CD4-positive, alpha-beta memory T cell (primary cell): ENCODE measurements around the gene SHISA9. TPM values are rescaled to one million over a fixed set of nuclear protein-coding genes. Genes with fewer than 3 reads are reported as not detected.

Experiments
- CTCF ChIA-PET: fragments of 350-600 bp; sonication (Branson Sonifier 250); formaldehyde crosslinking; loops from one replicate; lab custom pipeline; 2021; ENCODE audit warnings: inconsistent platforms; ENCODE audit not compliant: partially characterized antibody; lab: Charles Lee
- POLR2A ChIA-PET: fragments of 350-600 bp; sonication (Branson Sonifier 250); formaldehyde crosslinking; loops from one replicate; lab custom pipeline; 2021; ENCODE audit not compliant: partially characterized antibody; lab: Charles Lee
- DNase-seq, 5 donors: peaks; one replicate each; pipeline versions ENCODE4 v3.0.0 to v3.0.0-alpha.2; 2020 to 2022; ENCODE audit warnings: mixed read lengths in 1 of 5
- H3K27ac ChIP-seq: one replicate; pipeline ENCODE4 v1.7.0; 2013; ENCODE audit warnings: low read depth, low read length
- H3K27me3 ChIP-seq: 2 replicates; pipeline ENCODE4 v1.7.0; 2013; ENCODE audit warnings: mild to moderate bottlenecking, low read length, moderate library complexity; ENCODE audit not compliant: insufficient read depth
- H3K36me3 ChIP-seq: 2 replicates; pipeline ENCODE4 v1.7.0; 2013; ENCODE audit warnings: mild to moderate bottlenecking, low read length, moderate library complexity; ENCODE audit not compliant: insufficient read depth
- H3K4me1 ChIP-seq: 2 replicates; pipeline ENCODE4 v1.7.0; 2013; ENCODE audit warnings: mild to moderate bottlenecking, low read length, moderate library complexity; ENCODE audit not compliant: insufficient read depth
- H3K4me3 ChIP-seq, 2 donors: one replicate each; pipeline ENCODE4 v1.7.0; 2013; ENCODE audit warnings: low read length in 2 of 2, mild to moderate bottlenecking in 1 of 2
- H3K9me3 ChIP-seq, 2 donors: one replicate each; pipeline ENCODE4 v1.7.0; 2013; ENCODE audit warnings: low read length in 2 of 2, control low read depth in 1 of 2; ENCODE audit not compliant: control insufficient read depth in 1 of 2
- H3K27ac Mint-ChIP-seq, 7 donors: one replicate each; pipeline ENCODE4 v1.8.0; 2020 to 2021; ENCODE audit warnings: mixed read lengths in 7 of 7, mild to moderate bottlenecking in 6 of 7, inconsistent platforms in 3 of 7, moderate library complexity in 3 of 7
- H3K27me3 Mint-ChIP-seq, 2 donors: one replicate each; pipeline ENCODE4 v1.8.0; 2020 to 2021; ENCODE audit warnings: mixed read lengths in 2 of 2
- H3K36me3 Mint-ChIP-seq, 2 donors: one replicate each; pipeline ENCODE4 v1.8.0; 2020 to 2021; ENCODE audit warnings: mixed read lengths in 2 of 2, inconsistent platforms in 1 of 2, mild to moderate bottlenecking in 1 of 2
- H3K4me1 Mint-ChIP-seq, 4 donors: one replicate each; pipeline ENCODE4 v1.8.0; 2020 to 2021; ENCODE audit warnings: mixed read lengths in 4 of 4, mild to moderate bottlenecking in 1 of 4
- H3K4me3 Mint-ChIP-seq, 8 donors: one replicate each; pipeline ENCODE4 v1.8.0; 2020 to 2021; ENCODE audit warnings: mixed read lengths in 8 of 8, mild to moderate bottlenecking in 7 of 8, moderate library complexity in 6 of 8, inconsistent platforms in 3 of 8
- H3K9me3 Mint-ChIP-seq, 8 donors: one replicate each; pipeline ENCODE4 v1.8.0; 2020 to 2021; ENCODE audit warnings: mixed read lengths in 8 of 8, mild to moderate bottlenecking in 5 of 8, inconsistent platforms in 3 of 8, moderate library complexity in 1 of 8
- intact Hi-C: fragments of 100-400 bp; cut with micrococcal nuclease; formaldehyde crosslinking; loops from one replicate; pipeline ENCODE4 v1.15.1; 2023
- polyA plus RNA-seq, 2 donors: library from polyadenylated mRNA; unstranded; fragments of 300-500 nt; fragmentation: Illumina TruSeq; gene quantifications; one replicate each; pipeline ENCODE4 v1.2.3, GENCODE V29; 2021
- total RNA-seq, 2 experiments: library from RNA; stranded (reverse); gene quantifications; one replicate each; pipeline ENCODE4 v1.2.3, GENCODE V29; 2021

Gene SHISA9
- total and polyA plus RNA-seq, 4 experiments from 2014 or later, result not detected

DNA sequence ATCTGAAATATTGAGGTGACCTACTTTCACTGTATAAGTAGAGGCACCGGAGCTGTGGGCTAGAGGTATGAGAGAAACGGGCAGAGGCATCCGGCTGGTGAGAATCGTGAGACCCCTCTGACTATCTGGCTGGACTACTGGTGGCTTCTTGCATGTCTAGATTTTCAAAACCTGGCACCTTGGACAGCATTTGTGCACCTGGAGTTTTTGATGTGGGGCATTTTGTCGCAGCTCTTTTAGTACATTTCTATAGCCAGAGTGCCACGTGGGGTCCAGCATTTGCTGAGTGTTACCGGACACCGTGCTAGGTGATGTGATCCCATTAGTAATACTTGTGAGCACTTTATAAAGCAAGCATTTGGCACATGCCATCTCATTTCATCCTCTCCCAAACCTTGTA is 32.6 kb upstream of the SHISA9 start:
- Mint-ChIP-seq H3K4me3 (no peak overlapping the region), H3K36me3 (no peaks in the 10 kb centered on the region), H3K27ac (no peak overlapping the region), H3K4me1 (no peaks in the 10 kb centered on the region), H3K27me3 (peaks cover 2 to 11% of the 10 kb centered on the region in 2 donors), H3K9me3 (peaks cover 0 to 3% (median 0%) of the 10 kb centered on the region in 8 donors)
- ChIA-PET CTCF (no interaction called here), POLR2A (no interaction called here)
- no peaks in the 10 kb centered on the region for H3K27me3 ChIP-seq
- H3K9me3 ChIP-seq, result no peaks in the 10 kb centered on the region
- no peaks in the 10 kb centered on the region for H3K36me3 ChIP-seq
- no peak for DNase-seq
- H3K4me3 ChIP-seq, result no peak overlapping the region
- no peak overlapping the region for H3K27ac ChIP-seq
- no peaks in the 10 kb centered on the region for H3K4me1 ChIP-seq
- intact Hi-C loops, result no loop called here

DNA sequence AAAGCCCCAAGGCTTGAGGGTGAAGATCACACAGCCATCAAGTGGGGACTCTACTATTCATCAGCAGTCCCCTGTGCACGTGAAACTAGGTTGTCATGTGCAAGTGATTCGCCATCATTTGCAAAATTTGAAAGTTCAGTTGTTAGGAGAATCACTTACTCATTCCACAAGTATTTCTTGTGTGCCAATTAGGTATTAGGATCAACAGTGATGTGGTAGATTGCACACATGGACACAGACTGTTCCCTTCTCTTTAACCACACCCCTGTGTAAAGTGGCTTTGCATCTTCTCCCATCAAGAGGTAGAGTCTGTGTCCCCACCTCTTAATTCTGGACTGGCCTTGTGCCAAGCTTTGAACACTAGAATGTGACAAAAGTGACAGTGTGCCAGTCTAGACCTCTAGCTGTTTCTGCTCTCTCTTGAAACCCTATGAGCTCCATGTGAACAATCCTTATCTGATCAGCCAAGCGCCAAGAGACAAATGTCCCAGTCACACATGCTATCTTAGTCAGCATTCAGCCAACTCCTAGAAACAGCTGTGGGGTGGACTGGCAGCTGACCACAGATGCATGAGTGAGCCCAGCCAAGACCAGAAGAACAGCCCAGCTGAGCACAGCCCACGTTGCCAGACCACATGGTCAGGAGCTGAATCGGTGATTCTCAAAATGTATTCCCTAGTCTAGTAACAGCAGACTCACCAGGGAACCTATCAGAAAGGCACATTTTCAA is 31.5 kb upstream of the SHISA9 start:
- CTCF ChIA-PET, result no interaction called here
- Mint-ChIP-seq H3K36me3 (no peaks in the 10 kb centered on the region), H3K4me1 (no peaks in the 10 kb centered on the region), H3K27ac (no peak overlapping the region), H3K4me3 (no peak overlapping the region), H3K9me3 (peaks cover 0 to 3% (median 0%) of the 10 kb centered on the region in 8 donors), H3K27me3 (peaks cover 5 to 11% of the 10 kb centered on the region in 2 donors)
- intact Hi-C loops, result no loop called here
- H3K4me3 ChIP-seq, result no peak overlapping the region
- H3K9me3 ChIP-seq, result no peaks in the 10 kb centered on the region
- POLR2A ChIA-PET, result no interaction called here
- H3K27ac ChIP-seq, result no peak overlapping the region
- no peaks in the 10 kb centered on the region for H3K36me3 ChIP-seq
- H3K27me3 ChIP-seq, result no peaks in the 10 kb centered on the region
- no peak for DNase-seq
- no peaks in the 10 kb centered on the region for H3K4me1 ChIP-seq

GRCh38 chr16:12871784-12872183 is 29.6 kb upstream of the SHISA9 start:
- no peak overlapping the region for H3K4me3 Mint-ChIP-seq
- H3K27ac Mint-ChIP-seq, result no peak overlapping the region
- DNase-seq, result no peak
- H3K4me3 ChIP-seq, result no peak overlapping the region
- H3K27ac ChIP-seq, result no peak overlapping the region
- peaks cover 5 to 11% of the 10 kb centered on the region in 2 donors for H3K27me3 Mint-ChIP-seq
- no peaks in the 10 kb centered on the region for H3K36me3 Mint-ChIP-seq
- intact Hi-C loops, result no loop called here
- H3K36me3 ChIP-seq, result no peaks in the 10 kb centered on the region
- peaks cover 0 to 3% (median 0%) of the 10 kb centered on the region in 8 donors for H3K9me3 Mint-ChIP-seq
- no peaks in the 10 kb centered on the region for H3K4me1 ChIP-seq
- ChIA-PET POLR2A (no interaction called here), CTCF (no interaction called here)
- no peaks in the 10 kb centered on the region for H3K9me3 ChIP-seq
- H3K4me1 Mint-ChIP-seq, result no peaks in the 10 kb centered on the region
- no peaks in the 10 kb centered on the region for H3K27me3 ChIP-seq

DNA sequence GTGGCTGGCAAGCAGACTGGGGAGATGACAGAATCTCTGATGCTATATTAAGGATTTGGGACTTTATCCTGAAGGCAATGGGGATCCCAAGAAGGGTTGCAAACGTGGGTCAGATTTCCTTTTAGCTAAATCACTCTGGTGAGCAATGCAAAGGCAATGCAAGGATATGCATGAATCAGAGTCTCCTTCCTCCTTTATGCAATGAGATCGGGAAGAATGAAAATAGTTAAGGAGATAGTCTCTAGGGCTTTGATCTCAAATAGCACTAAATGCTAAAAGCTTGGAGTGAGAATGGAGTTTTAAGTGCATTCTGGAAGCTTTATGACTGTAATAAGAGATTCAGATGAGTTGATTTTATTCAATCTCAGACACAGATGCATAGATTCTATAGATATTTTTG is 27.2 kb upstream of the SHISA9 start:
- H3K4me3 Mint-ChIP-seq, result no peak overlapping the region
- ChIA-PET CTCF (no interaction called here), POLR2A (no interaction called here)
- Histone ChIP-seq H3K4me3 (no peak overlapping the region), H3K4me1 (no peaks in the 10 kb centered on the region), H3K36me3 (no peaks in the 10 kb centered on the region), H3K27ac (no peak overlapping the region), H3K9me3 (no peaks in the 10 kb centered on the region), H3K27me3 (no peaks in the 10 kb centered on the region)
- DNase-seq, result no peak
- peak overlapping the region in 1 of 7 donors; percentile 19 for H3K27ac Mint-ChIP-seq
- peaks cover 11 to 19% of the 10 kb centered on the region in 2 donors for H3K27me3 Mint-ChIP-seq
- peaks cover 0 to 3% (median 0%) of the 10 kb centered on the region in 8 donors for H3K9me3 Mint-ChIP-seq
- intact Hi-C loops, result no loop called here
- no peaks in the 10 kb centered on the region for H3K4me1 Mint-ChIP-seq
- H3K36me3 Mint-ChIP-seq, result no peaks in the 10 kb centered on the region

- intact Hi-C loops, result no loop called here
- peaks cover 10 to 11% of the 10 kb centered on the region in 2 donors for H3K27me3 Mint-ChIP-seq
- no peak overlapping the region for H3K27ac ChIP-seq
- H3K36me3 ChIP-seq, result no peaks in the 10 kb centered on the region
- H3K9me3 ChIP-seq, result no peaks in the 10 kb centered on the region
- ChIA-PET POLR2A (no interaction called here), CTCF (no interaction called here)
- DNase-seq, result no peak
- no peak overlapping the region for H3K27ac Mint-ChIP-seq
- no peak overlapping the region for H3K4me3 Mint-ChIP-seq
- H3K27me3 ChIP-seq, result no peaks in the 10 kb centered on the region
- H3K4me1 Mint-ChIP-seq, result no peaks in the 10 kb centered on the region
- H3K9me3 Mint-ChIP-seq, result peaks cover 0 to 4% (median 0%) of the 10 kb centered on the region in 8 donors
- H3K4me1 ChIP-seq, result no peaks in the 10 kb centered on the region
- no peaks in the 10 kb centered on the region for H3K36me3 Mint-ChIP-seq
- H3K4me3 ChIP-seq, result no peak overlapping the region
Measured at GRCh38 chr16:12876778-12877177, 24.6 kb upstream of the SHISA9 start.

DNA sequence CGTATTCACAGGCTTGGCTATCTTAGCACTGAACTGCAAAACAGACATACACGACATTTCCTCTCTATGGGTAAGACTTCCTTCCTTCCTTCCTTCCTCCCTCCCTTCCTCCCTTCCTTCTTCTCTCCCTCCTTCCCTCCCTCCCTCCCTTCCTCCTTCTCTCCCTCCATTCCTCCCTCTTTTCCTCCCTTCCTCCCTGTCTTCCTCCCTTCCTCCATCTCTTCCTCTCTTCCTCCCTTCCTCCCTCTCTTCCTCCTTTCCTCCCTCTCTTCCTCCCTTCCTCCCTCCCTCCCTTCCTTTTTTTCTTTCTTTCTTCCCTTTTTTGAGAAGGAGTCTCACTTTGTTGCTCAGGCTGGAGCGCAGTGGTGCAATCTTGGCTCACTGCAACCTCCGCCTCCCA is 22.4 kb upstream of the SHISA9 start:
- H3K27ac ChIP-seq, result no peak overlapping the region
- intact Hi-C loops, result no loop called here
- H3K4me1 ChIP-seq, result no peaks in the 10 kb centered on the region
- Mint-ChIP-seq H3K4me1 (no peaks in the 10 kb centered on the region), H3K27ac (no peak overlapping the region), H3K36me3 (no peaks in the 10 kb centered on the region), H3K4me3 (no peak overlapping the region), H3K27me3 (peaks cover 8 to 11% of the 10 kb centered on the region in 2 donors), H3K9me3 (peaks cover 0 to 5% (median 2%) of the 10 kb centered on the region in 8 donors)
- H3K36me3 ChIP-seq, result no peaks in the 10 kb centered on the region
- H3K9me3 ChIP-seq, result no peaks in the 10 kb centered on the region
- no peaks in the 10 kb centered on the region for H3K27me3 ChIP-seq
- ChIA-PET CTCF (no interaction called here), POLR2A (no interaction called here)
- DNase-seq, result no peak
- H3K4me3 ChIP-seq, result no peak overlapping the region

DNA sequence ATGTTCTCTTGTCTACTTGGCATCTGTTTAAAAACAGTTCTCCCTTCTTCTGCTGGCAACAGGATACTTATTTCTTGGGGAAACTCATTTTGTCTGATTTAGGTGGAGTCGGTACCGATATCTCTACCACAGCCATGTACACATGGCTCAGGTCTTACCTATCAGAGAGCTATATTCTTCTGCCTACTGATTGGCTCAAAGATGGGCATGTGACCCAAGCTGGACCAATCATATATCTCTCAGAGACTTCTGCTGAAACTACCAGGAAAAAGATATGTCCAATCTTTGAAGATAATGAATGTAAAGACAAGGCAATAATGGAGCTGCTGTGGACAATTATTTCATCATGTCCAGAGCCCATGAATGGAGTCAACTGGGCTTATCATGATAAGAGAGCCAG is 21.6 kb upstream of the SHISA9 start:
- H3K27ac Mint-ChIP-seq, result no peak overlapping the region
- no peak for DNase-seq
- H3K4me3 ChIP-seq, result no peak overlapping the region
- no peaks in the 10 kb centered on the region for H3K9me3 ChIP-seq
- H3K4me1 ChIP-seq, result no peaks in the 10 kb centered on the region
- H3K27me3 Mint-ChIP-seq, result peaks cover 9 to 10% of the 10 kb centered on the region in 2 donors
- no peaks in the 10 kb centered on the region for H3K27me3 ChIP-seq
- ChIA-PET CTCF (no interaction called here), POLR2A (no interaction called here)
- intact Hi-C loops, result no loop called here
- H3K4me3 Mint-ChIP-seq, result no peak overlapping the region
- H3K36me3 Mint-ChIP-seq, result no peaks in the 10 kb centered on the region
- no peaks in the 10 kb centered on the region for H3K36me3 ChIP-seq
- H3K27ac ChIP-seq, result no peak overlapping the region
- peaks cover 0 to 10% (median 2%) of the 10 kb centered on the region in 8 donors for H3K9me3 Mint-ChIP-seq
- no peaks in the 10 kb centered on the region for H3K4me1 Mint-ChIP-seq
